OCI-LY3 (cell line): Measurements from ENCODE around the gene TRIM44.

Source experiments
- H2AFZ ChIP-seq: fragments of 200-600, 300-600 bp; shearing (Covaris generic); 2 replicates; pipeline ENCODE4 v1.6.0; 2014; ENCODE audit warnings: antibody characterized with exemption, low read depth, low read length
- H3K27ac ChIP-seq: fragments of 200-600, 300-600 bp; sonication (generic); 2 replicates; pipeline ENCODE4 v1.5.1; 2014; ENCODE audit warnings: mild to moderate bottlenecking, low read length, moderate library complexity, mixed read lengths
- H3K27me3 ChIP-seq: fragments of 200-600, 300-600 bp; sonication (generic); 2 replicates; pipeline ENCODE4 v1.6.1; 2014; ENCODE audit warnings: low read depth, low read length, mixed read lengths
- H3K36me3 ChIP-seq: fragments of 200-600, 300-600 bp; sonication (generic); replicated peaks from 2 replicates; pipeline ENCODE3; 2014; ENCODE audit warnings: low read depth, low read length, mixed read lengths
- H3K4me1 ChIP-seq: fragments of 300-600, 200-600 bp; sonication (generic); 2 replicates; pipeline ENCODE4 v1.6.1; 2014; ENCODE audit warnings: low read length, mixed read lengths
- H3K4me2 ChIP-seq: fragments of 200-600, 300-600 bp; sonication (generic); 2 replicates; pipeline ENCODE4 v1.6.1; 2014; ENCODE audit warnings: low read length, mixed read lengths
- H3K4me3 ChIP-seq: fragments of 300-600, 200-600 bp; sonication (generic); 2 replicates; pipeline ENCODE4 v1.5.1; 2014; ENCODE audit warnings: antibody characterized with exemption, mild to moderate bottlenecking, low read length, moderate library complexity
- H3K79me2 ChIP-seq: fragments of 300-600, 200-600 bp; shearing (Covaris generic); 2 replicates; pipeline ENCODE4 v1.6.1; 2014; ENCODE audit warnings: mild to moderate bottlenecking, low read length, mixed read lengths
- H3K9ac ChIP-seq: fragments of 300-600, 200-600 bp; shearing (Covaris generic); 2 replicates; pipeline ENCODE4 v1.6.0; 2014; ENCODE audit warnings: mild to moderate bottlenecking, low read length, moderate library complexity
- H3K9me3 ChIP-seq: fragments of 200-600, 300-600 bp; shearing (Covaris generic); 2 replicates; pipeline ENCODE4 v1.6.1; 2014; ENCODE audit warnings: low read length, mixed read lengths; ENCODE audit not compliant: insufficient read depth
- H4K20me1 ChIP-seq: fragments of 200-600, 300-600 bp; sonication (generic); 2 replicates; pipeline ENCODE4 v1.6.1; 2016; ENCODE audit warnings: low read length, mixed read lengths; ENCODE audit not compliant: insufficient read depth
- EZH2phosphoT487 ChIP-seq: fragments of 200-600 bp; shearing (Covaris generic); IDR thresholded peaks from 2 replicates; pipeline ENCODE4 v1.6.1; 2018; ENCODE audit warnings: antibody characterized with exemption, mixed run types, low read depth
- TF ChIP-seq, protein P1 (sequence below): fragments of 200-600, 300-600 bp; sonication (generic); IDR thresholded peaks from 2 replicates; pipeline ENCODE4 v1.5.1; 2014; ENCODE audit warnings: antibody characterized with exemption, low read length, low read depth

Gene TRIM44

DNA sequence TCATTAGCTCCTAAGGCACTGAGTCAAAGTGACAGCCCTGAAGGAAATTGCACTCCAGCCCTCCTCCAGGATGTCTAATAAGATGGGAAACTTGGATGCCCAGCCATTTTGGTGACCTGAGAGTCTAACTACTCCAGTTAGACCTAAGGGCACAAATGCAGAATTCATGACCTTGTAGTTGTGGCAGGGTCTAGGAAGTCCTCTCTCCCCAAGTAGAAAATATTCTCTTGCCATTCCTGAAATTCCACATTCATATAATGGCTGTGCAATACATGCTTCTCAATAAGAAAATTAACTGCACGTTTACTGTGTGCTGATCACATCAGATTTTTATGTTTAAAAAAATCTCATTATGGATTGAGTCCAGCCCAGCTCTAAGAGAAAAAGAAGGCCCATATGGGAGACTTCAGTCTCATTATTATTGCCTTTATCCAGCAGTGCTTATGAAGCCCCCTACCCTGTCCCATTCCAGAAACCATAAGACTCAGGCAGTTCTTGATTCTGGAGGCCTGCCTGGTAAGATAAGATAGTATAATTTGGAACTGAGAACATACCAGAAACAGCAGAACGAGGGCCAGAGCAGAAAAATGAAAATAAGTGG is 147.6 kb downstream of the TRIM44 start:
- Histone ChIP-seq H3K36me3 (no peaks in the 10 kb centered on the region), H3K27ac (no peak overlapping the region), H3K9me3 (no peaks in the 10 kb centered on the region), H3K79me2 (no peaks in the 10 kb centered on the region), H3K4me3 (no peak overlapping the region), H3K27me3 (no peaks in the 10 kb centered on the region), H2AFZ (no peak overlapping the region), H3K4me1 (peaks cover 12% of the 10 kb centered on the region), H3K4me2 (no peak overlapping the region), H3K9ac (no peak overlapping the region), H4K20me1 (no peaks in the 10 kb centered on the region)
- TF ChIP-seq EZH2phosphoT487 = no peak
- TF ChIP-seq, protein P1, sequence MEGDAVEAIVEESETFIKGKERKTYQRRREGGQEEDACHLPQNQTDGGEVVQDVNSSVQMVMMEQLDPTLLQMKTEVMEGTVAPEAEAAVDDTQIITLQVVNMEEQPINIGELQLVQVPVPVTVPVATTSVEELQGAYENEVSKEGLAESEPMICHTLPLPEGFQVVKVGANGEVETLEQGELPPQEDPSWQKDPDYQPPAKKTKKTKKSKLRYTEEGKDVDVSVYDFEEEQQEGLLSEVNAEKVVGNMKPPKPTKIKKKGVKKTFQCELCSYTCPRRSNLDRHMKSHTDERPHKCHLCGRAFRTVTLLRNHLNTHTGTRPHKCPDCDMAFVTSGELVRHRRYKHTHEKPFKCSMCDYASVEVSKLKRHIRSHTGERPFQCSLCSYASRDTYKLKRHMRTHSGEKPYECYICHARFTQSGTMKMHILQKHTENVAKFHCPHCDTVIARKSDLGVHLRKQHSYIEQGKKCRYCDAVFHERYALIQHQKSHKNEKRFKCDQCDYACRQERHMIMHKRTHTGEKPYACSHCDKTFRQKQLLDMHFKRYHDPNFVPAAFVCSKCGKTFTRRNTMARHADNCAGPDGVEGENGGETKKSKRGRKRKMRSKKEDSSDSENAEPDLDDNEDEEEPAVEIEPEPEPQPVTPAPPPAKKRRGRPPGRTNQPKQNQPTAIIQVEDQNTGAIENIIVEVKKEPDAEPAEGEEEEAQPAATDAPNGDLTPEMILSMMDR = no peak

DNA sequence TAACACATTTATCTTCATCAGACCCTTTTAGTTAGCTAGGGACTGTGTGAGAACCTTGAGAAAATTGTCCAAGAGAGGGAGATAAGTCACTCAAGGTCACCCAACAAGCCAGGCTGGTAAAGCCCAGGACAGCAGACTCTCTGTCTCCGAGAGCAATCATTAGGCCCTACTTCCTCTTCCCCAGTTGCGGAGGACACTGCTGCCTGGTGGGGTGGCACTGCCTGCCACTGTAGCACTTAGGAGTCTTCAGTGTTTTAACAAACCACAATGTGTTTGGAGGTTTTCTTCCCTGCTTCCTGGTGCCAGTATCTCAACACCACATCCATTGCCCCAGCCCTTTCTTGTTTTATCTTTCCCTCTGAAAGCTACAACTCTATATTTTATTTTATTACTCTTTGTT is 149.2 kb downstream of the TRIM44 start:
- no peak for TF ChIP-seq EZH2phosphoT487
- TF ChIP-seq, protein P1 = 0 out of 2 replicates have a peak, but pooled peaks have one; percentile 18
- Histone ChIP-seq H3K36me3 (no peaks in the 10 kb centered on the region), H3K4me3 (no peak overlapping the region), H3K27me3 (no peaks in the 10 kb centered on the region), H3K4me2 (peak overlapping the region; percentile 15; the same call in 1 of the 2 replicates), H3K79me2 (no peaks in the 10 kb centered on the region), H3K27ac (no peak overlapping the region), H2AFZ (no peak overlapping the region), H3K4me1 (peaks cover 12% of the 10 kb centered on the region), H3K9ac (no peak overlapping the region), H4K20me1 (no peaks in the 10 kb centered on the region), H3K9me3 (no peaks in the 10 kb centered on the region)

DNA sequence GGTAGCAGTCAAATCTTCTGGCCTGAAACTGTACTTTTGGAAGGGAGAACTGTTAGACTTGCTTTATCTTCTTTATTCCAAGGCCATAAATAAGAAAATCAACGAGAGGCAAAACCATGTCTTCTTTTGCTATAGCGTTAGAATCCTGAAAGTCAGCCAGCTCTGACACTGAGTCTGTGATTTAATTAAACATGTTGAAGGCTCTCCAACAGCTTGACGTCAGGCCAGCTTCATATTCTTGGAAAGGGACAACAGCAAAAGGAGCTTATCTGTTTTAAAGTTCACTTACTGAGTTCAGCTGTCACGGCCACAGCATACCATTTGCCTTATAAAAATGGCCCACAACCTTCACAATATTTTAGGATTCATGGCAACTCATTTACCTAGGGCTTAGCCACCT is 150.3 kb downstream of the TRIM44 start:
- Histone ChIP-seq H3K36me3 (no peaks in the 10 kb centered on the region), H3K9me3 (no peaks in the 10 kb centered on the region), H3K4me3 (no peak overlapping the region), H3K9ac (no peak overlapping the region), H4K20me1 (no peaks in the 10 kb centered on the region), H3K79me2 (no peaks in the 10 kb centered on the region), H2AFZ (no peak overlapping the region), H3K27me3 (no peaks in the 10 kb centered on the region), H3K27ac (no peak overlapping the region), H3K4me2 (no peak overlapping the region), H3K4me1 (peaks cover 12% of the 10 kb centered on the region)
- TF ChIP-seq EZH2phosphoT487 = no peak
- TF ChIP-seq, protein P1 = no peak

DNA sequence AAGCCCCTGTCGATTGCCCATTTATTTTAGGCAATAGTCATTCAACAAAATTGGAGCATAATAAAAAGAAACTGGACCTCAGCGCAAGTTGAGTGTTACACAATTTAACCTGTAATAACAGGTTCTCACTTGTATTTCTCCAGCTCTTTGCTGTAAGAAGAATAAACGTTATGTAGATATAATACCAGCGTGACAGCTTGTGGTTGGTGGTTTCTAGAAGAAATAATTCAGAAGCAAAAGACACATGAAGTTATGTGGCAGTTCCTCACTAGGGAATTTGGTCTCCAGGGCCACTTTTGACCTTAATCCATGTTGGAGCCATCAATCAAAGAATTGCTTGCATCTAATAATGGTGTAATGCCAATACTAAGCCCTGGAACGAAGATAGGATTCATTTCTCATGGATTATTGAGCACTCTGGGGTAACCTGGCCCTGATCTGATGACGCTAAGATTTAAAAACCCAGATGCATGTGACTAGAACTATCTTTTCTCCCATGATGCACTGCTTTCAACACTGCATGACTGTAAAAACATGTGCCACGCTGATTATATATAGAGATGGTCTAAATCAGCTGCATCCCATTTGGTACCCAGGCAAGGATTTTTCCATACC is 151.6 kb downstream of the TRIM44 start:
- no peaks in the 10 kb centered on the region for H3K27me3 ChIP-seq
- no peaks in the 10 kb centered on the region for H3K79me2 ChIP-seq
- no peak overlapping the region for H3K4me2 ChIP-seq
- H3K4me3 ChIP-seq = no peak overlapping the region
- peaks cover 12% of the 10 kb centered on the region for H3K4me1 ChIP-seq
- no peak overlapping the region for H3K9ac ChIP-seq
- H2AFZ ChIP-seq = no peak overlapping the region
- TF ChIP-seq EZH2phosphoT487 = no peak
- TF ChIP-seq, protein P1 = no peak
- no peaks in the 10 kb centered on the region for H3K36me3 ChIP-seq
- H3K9me3 ChIP-seq = no peaks in the 10 kb centered on the region
- no peaks in the 10 kb centered on the region for H4K20me1 ChIP-seq
- no peak overlapping the region for H3K27ac ChIP-seq
